Thymus (tissue), 11 donors: ENCODE data around the gene CRMP1. TPM values are rescaled to one million over a fixed set of nuclear protein-coding genes. Genes with fewer than 3 reads are reported as not detected.
A peak's percentile ranks its signal among the peaks of the same experiment; 100 is the strongest.
"Not testable (repeated sequence)": the region's sequence is repeated elsewhere in the genome, so short reads cannot be mapped to it uniquely, and the experiment has no call there.

Source experiments
- DNase-seq, 9 donors: peaks; one replicate each; pipeline ENCODE4 v3.0.0-alpha.2; 2013; ENCODE audit warnings: low spot score in 9 of 9, low read depth in 6 of 9, missing footprints in 1 of 9
- H3K27ac ChIP-seq, 2 donors: one replicate each; pipeline ENCODE4 v1.5.1; 2013; ENCODE audit warnings: control low read depth in 1 of 2, low read depth in 1 of 2, low read length in 1 of 2, mild to moderate bottlenecking in 1 of 2, moderate library complexity in 1 of 2
- H3K27me3 ChIP-seq, 2 donors: one replicate each; pipeline ENCODE4 v1.5.1; 2013; ENCODE audit warnings: low read length in 1 of 2; ENCODE audit not compliant: control insufficient read depth in 2 of 2, insufficient read depth in 1 of 2
- H3K36me3 ChIP-seq, 2 donors: one replicate each; pipeline ENCODE4 v1.5.1; 2013; ENCODE audit warnings: low read length in 1 of 2, mild to moderate bottlenecking in 1 of 2, moderate library complexity in 1 of 2; ENCODE audit not compliant: control insufficient read depth in 2 of 2, insufficient read depth in 2 of 2
- H3K4me1 ChIP-seq, 2 donors: one replicate each; pipeline ENCODE4 v1.5.1; 2013; ENCODE audit warnings: low read length in 2 of 2; ENCODE audit not compliant: control insufficient read depth in 2 of 2, insufficient read depth in 2 of 2
- H3K4me3 ChIP-seq, 2 donors: one replicate each; pipeline ENCODE4 v1.5.1; 2013; ENCODE audit warnings: low read length in 2 of 2, control low read depth in 1 of 2, mild to moderate bottlenecking in 1 of 2
- H3K9me3 ChIP-seq, 2 donors: one replicate each; pipeline ENCODE4 v1.5.1; 2013; ENCODE audit warnings: low read length in 1 of 2, mild to moderate bottlenecking in 1 of 2; ENCODE audit not compliant: control insufficient read depth in 2 of 2, insufficient read depth in 1 of 2
- WGBS: extraction: QIAGEN DNeasy Blood & Tissue Kit; methylation state at CpG from one replicate; pipeline ENCODE4 v1.1.7; 2013; 5-methylcytosine and 5-hydroxymethylcytosine counted together
- polyA plus RNA-seq: library from polyadenylated mRNA; stranded (reverse); fragments of 200-250 nt; gene quantifications from one replicate; pipeline ENCODE4 v1.2.3, GENCODE V29; 2013
- total RNA-seq: library from RNA; stranded (reverse); fragments of 120-200 nt; gene quantifications from one replicate; pipeline ENCODE4 v1.2.4, GENCODE V29; 2013
- donor health status: healthy.

Gene CRMP1
- total and polyA plus RNA-seq, 2 donors, result 1.7 to 7.0 TPM

DNA sequence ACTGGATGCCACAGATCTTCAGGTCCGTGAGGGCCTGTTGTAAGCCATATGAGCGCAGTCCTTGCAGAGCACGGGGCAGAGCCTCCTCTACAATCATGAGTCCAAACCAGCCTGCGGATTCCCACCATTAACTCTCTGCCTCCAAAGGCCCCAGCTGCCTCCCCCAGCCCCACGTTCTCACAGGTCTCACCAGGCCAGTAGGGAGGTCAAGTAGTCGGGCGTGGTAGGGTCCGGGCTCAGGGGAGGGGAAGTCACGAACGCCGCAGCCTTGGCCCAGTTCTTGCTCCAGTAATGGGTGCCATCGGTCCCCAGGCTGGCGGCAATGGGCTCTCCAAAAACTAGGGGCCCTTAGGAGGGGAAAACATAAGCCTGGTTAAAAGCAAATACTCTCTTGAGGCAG, 53.6 kb downstream of the CRMP1 start:
- Histone ChIP-seq H3K9me3 (no peaks in the 10 kb centered on the region), H3K36me3 (no peaks in the 10 kb centered on the region), H3K4me1 (no peaks in the 10 kb centered on the region), H3K4me3 (no peak overlapping the region), H3K27me3 (no peaks in the 10 kb centered on the region), H3K27ac (no peak overlapping the region)
- DNase-seq, result no peak
- WGBS, result 95% methylated on average over 13 of the region's 13 CpGs

DNA sequence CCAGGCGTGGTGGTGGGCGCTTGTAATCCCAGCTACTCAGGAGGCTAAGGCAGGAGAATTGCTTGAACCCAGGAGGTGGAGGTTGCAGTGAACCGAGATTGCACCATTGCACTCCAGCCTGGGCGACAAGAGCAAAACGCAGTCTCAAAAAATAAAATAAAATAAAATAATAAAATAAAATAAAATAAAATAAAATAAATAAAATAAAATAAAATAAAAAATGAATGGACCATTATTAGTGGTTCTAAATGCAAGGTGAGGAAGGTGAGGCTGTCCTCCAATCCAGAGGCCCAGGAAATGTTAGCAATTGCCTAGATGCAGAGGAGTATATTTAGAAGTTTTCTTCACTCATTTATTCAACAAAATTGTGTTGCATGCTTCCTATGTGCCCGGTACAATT, 55.4 kb downstream of the CRMP1 start:
- not testable (repeated sequence) for H3K36me3 ChIP-seq, H3K27ac ChIP-seq, DNase-seq, H3K9me3 ChIP-seq, H3K4me1 ChIP-seq, H3K4me3 ChIP-seq, H3K27me3 ChIP-seq
- WGBS, result 91% methylated on average over 6 of the region's 6 CpGs

DNA sequence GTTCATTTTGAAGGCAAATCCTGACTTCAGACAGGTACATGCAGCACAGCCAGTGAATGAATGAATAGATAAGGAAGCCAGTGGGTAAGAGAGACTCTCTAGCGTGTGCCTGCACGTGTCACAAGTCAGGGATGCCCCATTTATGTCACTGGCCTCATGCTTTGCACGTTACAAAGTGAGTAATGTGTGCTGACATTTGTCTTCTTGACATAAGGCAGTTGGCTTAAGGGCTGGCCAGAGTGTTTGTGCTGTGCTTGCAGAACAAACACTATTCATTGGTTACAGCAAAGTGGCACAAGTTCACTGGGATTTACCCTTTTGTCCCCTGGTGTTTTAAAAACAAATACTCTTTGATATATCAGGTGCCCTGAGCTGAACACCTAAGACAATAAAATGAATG, 55.9 kb downstream of the CRMP1 start:
- no peak for DNase-seq
- H3K4me1 ChIP-seq, result no peaks in the 10 kb centered on the region
- no peak overlapping the region for H3K4me3 ChIP-seq
- H3K27me3 ChIP-seq, result no peaks in the 10 kb centered on the region
- H3K27ac ChIP-seq, result no peak overlapping the region
- no peaks in the 10 kb centered on the region for H3K9me3 ChIP-seq
- H3K36me3 ChIP-seq, result no peaks in the 10 kb centered on the region
- 62% methylated on average over 3 of the region's 3 CpGs for WGBS

DNA sequence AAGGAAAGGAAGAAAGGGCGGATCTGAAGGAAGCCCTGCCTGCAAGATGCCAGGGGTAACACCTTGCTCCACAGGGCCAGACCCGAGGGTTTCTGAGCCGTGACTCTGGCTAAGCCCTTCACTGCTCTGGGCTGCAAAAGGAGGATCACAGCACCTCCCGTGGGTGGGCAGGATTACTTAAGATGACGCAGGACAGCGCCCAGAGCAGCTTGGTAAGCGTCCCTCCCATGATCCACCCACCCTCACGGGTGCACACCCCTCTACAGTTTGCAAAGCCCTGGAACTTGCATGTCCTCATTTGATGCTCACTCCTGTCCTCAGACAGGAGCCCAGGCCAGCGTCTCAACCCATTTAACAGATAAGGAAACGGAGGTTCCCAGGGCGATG, 64.9 kb downstream of the CRMP1 start:
- no peaks in the 10 kb centered on the region for H3K27me3 ChIP-seq

DNA sequence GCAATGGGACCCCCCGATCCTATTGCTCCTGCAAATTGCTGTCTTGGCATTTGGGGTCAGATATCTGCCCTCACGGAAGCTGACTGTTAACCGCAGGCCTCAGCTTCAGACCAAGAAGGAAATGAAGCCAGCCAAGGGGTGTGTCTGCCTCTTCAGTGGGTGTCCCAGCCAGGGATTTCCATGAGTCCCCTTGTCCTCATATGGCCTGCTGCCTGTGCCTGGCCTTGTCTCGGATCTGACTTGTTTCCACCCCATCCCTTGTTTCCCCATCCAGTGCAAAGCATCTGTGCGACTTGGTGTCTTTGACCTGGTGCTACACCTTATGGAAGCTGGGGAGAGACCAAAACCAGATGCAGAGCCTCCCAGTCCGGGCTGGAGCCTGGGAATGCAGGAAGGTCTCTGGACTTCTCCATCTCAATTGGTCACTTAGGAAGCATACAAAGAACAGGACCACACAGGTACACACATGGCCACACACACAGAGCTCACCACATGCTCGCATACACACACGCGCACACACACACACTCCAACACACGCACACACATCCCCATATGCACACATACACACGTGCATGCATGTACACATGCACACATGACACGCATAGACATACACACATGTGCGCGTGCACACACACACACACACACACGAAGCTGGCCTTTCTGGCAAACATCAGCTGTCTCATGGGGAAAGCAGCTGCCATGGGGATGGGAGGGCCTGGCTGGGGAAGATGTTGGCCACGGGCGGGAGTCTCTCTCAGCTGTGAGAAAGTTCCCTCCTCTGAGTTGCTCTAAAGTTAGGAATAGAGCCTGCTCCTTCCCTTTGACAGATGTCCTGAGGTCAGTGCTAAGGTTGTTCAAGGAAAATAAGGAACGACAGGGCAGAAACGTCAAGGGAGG, 65.5 kb downstream of the CRMP1 start:
- Histone ChIP-seq H3K27ac (no peak overlapping the region), H3K9me3 (no peaks in the 10 kb centered on the region), H3K4me1 (no peaks in the 10 kb centered on the region), H3K36me3 (no peaks in the 10 kb centered on the region), H3K27me3 (no peaks in the 10 kb centered on the region), H3K4me3 (no peak overlapping the region)
- 74% methylated on average over 19 of the region's 19 CpGs for WGBS
- DNase-seq, result no peak

More for the DNA sequence above, 64.9 kb downstream of the CRMP1 start:
- DNase-seq, result no peak
- Histone ChIP-seq H3K4me1 (no peaks in the 10 kb centered on the region), H3K9me3 (no peaks in the 10 kb centered on the region), H3K27ac (no peak overlapping the region), H3K4me3 (no peak overlapping the region), H3K36me3 (no peaks in the 10 kb centered on the region)
- 93% methylated on average over 11 of the region's 11 CpGs for WGBS

DNA sequence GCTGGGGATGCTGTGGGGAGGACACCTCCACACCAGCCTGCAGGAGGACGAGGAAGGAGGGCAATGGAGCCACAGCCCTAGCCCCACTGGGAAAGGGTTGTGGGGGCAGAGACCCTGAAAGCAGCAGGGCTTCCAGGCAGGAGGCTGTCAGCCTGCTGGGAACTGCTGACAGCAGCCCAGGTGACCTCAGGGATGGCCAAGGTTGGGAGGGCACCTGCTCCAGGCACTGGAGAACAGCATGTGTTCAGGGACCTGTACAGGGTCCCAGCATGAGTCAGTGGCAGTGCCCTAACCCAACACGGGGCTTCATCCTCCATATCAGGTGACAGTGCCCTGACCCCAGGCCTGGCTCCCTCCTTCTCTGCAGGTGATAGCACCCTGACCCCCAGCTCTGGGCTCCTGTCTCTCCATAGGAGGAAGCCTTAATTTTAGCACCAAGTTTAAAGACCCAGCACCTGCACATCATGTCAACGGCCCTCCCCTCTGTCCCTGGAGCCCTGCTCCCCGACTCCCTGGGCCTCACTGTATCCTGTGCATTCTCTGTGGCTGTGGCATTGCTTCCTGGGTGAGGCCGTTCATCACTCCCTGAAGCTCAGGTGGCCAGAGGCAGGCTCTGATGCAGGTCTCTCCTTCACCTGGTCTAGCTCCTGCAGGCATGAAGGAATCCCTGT, 66.3 kb downstream of the CRMP1 start:
- Histone ChIP-seq H3K4me1 (no peaks in the 10 kb centered on the region), H3K27me3 (no peaks in the 10 kb centered on the region), H3K4me3 (no peak overlapping the region), H3K9me3 (no peaks in the 10 kb centered on the region), H3K27ac (no peak overlapping the region), H3K36me3 (no peaks in the 10 kb centered on the region)
- 41% methylated on average over 5 of the region's 5 CpGs for WGBS
- DNase-seq, result no peak

DNA sequence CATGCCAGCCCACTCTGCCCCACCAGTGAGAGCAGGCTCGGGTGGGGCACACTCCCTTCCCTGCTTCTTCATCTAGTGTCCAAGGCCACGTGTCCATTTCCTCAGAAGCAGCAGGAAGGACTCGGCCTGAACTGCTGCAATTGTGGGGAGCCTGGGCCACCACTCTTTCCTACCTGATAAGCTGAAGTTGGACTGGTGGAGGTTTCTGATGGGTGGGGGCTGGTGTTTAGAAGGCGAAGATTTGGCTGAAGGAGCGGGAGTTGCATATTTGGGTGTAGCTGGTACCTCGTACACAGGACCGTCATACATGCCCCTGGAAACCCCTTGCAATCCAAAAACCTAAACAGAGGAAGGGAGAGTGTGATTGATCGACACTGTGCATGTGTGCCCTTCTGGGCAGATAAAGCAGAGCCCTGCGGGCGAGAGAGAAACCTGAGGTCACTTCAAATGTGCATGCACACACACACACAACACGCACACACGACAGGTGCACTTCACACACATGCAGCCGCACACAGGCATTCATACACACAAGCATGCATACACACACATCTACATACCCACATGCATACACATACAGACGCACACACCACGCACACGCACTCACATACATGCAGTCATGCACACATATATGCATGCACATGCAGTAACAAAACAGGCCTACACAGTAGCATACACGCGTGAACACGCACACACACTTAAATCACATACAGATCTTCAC, 67.4 kb downstream of the CRMP1 start:
- no peak overlapping the region for H3K27ac ChIP-seq
- no peak for DNase-seq
- H3K36me3 ChIP-seq, result no peaks in the 10 kb centered on the region
- no peak overlapping the region for H3K4me3 ChIP-seq
- H3K27me3 ChIP-seq, result no peaks in the 10 kb centered on the region
- WGBS, result 92% methylated on average over 19 of the region's 19 CpGs
- no peaks in the 10 kb centered on the region for H3K4me1 ChIP-seq
- no peaks in the 10 kb centered on the region for H3K9me3 ChIP-seq

DNA sequence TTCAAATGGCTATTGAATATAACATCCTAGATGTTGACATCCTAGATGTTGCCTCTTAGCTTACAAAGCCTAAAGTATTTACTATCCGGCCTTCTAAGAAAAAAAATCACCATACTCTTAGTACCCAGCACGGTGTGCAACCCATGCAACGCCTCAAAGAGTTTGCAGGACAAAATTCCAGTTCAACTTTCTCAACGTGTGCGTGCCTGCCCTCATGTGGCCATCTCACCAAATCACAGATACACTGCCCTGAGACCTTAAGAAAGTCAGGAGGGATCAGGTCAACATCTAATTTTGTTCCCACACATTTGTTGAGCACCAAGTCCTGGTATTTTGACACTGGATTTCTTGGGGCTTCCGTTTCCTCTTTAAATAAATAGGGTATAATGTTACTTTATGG, 68.3 kb downstream of the CRMP1 start:
- Histone ChIP-seq H3K27me3 (no peaks in the 10 kb centered on the region), H3K27ac (no peak overlapping the region), H3K9me3 (no peaks in the 10 kb centered on the region), H3K36me3 (no peaks in the 10 kb centered on the region), H3K4me1 (no peaks in the 10 kb centered on the region), H3K4me3 (no peak overlapping the region)
- peak in 1 of 9 donors; percentile 8 for DNase-seq
- 81% methylated on average over 6 of the region's 6 CpGs for WGBS

DNA sequence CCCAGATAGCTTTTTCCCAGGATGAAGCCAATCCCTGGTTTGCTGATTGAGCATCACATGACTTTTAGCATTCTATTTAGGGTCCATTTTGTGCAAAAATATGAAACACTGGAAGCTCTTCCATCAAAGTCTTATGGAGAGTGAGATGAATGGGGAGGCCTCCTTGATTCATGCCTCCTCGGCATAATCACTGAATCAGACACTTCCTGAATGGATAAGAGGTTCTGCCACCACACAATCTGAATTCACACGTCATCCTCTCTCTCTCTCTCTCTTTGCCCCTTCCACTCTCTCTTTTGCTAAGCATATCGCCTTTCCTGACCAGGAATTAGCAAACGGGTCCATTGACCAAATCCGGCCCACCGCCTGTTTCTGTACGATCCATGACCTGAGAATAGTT, 68.7 kb downstream of the CRMP1 start:
- no peaks in the 10 kb centered on the region for H3K36me3 ChIP-seq
- H3K9me3 ChIP-seq, result no peaks in the 10 kb centered on the region
- 88% methylated on average over 7 of the region's 7 CpGs for WGBS

More for the DNA sequence above, 68.7 kb downstream of the CRMP1 start:
- DNase-seq, result no peak
- no peak overlapping the region for H3K4me3 ChIP-seq
- H3K27me3 ChIP-seq, result no peaks in the 10 kb centered on the region
- no peak overlapping the region for H3K27ac ChIP-seq
- no peaks in the 10 kb centered on the region for H3K4me1 ChIP-seq
